ENCODE results near the gene CTDSPL. TPM values are rescaled to one million over a fixed set of nuclear protein-coding genes. Genes with fewer than 3 reads are reported as not detected.

The CTDSPL gene
- total RNA-seq, 1 donor from 2014 or later = 43.0 TPM

- no peaks in the 10 kb centered on the region for H3K27me3 Mint-ChIP-seq (ENCODE audit: insufficient read depth, low read depth)
- Histone ChIP-seq H3K27me3 (no peaks in the 10 kb centered on the region), H2AFZ (replicated peaks) (no peak overlapping the region), H4K20me1 (ENCODE audit: low read depth) (peaks cover 4% of the 10 kb centered on the region), H3K79me2 (ENCODE audit: low read depth) (peaks cover 6% of the 10 kb centered on the region), H3F3A (ENCODE audit: low read depth) (no peaks in the 10 kb centered on the region), H3K27ac (no peak overlapping the region), H3K9ac (no peak overlapping the region), H3K4me3 (no peak overlapping the region), H3K36me3 (no peaks in the 10 kb centered on the region), H3K4me2 (no peak overlapping the region), H3K9me3 (ENCODE audit: low read depth) (no peaks in the 10 kb centered on the region), H3K4me1 (peaks cover 15% of the 10 kb centered on the region)
- no peak overlapping the region for H3K4me3 Mint-ChIP-seq
- peaks cover 3% of the 10 kb centered on the region for H3K36me3 Mint-ChIP-seq
- peaks cover 39% of the 10 kb centered on the region for H3K4me1 Mint-ChIP-seq
- H3K9me3 Mint-ChIP-seq = peaks cover 3% of the 10 kb centered on the region
- no peak for DNase-seq (ENCODE audit: low spot score)
- TF ChIP-seq CTCF (IDR thresholded peaks at IDR 0.05) = no peak
- TF ChIP-seq EZH2phosphoT487 (IDR thresholded peaks at IDR 0.05) = no peak
- no peak for TF ChIP-seq EZH2 (IDR thresholded peaks at IDR 0.05)
- no peak overlapping the region for H3K27ac Mint-ChIP-seq
These were observed 61.9 kb downstream of the CTDSPL start for GRCh38 chr3:37923569-37924040.

GRCh38 chr3:37924453-37924852, 62.8 kb downstream of the CTDSPL start:
- Histone ChIP-seq H3K9ac (no peak overlapping the region), H3K27ac (no peak overlapping the region), H2AFZ (replicated peaks) (no peak overlapping the region), H4K20me1 (ENCODE audit: low read depth) (peaks cover 2% of the 10 kb centered on the region), H3K27me3 (no peaks in the 10 kb centered on the region), H3F3A (ENCODE audit: low read depth) (no peaks in the 10 kb centered on the region), H3K79me2 (ENCODE audit: low read depth) (peaks cover 12% of the 10 kb centered on the region), H3K9me3 (ENCODE audit: low read depth) (no peaks in the 10 kb centered on the region), H3K4me2 (no peak overlapping the region), H3K36me3 (no peaks in the 10 kb centered on the region), H3K4me3 (no peak overlapping the region), H3K4me1 (peaks cover 6% of the 10 kb centered on the region)
- Mint-ChIP-seq H3K9me3 (peaks cover 11% of the 10 kb centered on the region), H3K27me3 (ENCODE audit: insufficient read depth, low read depth) (no peaks in the 10 kb centered on the region), H3K4me1 (peaks cover 32% of the 10 kb centered on the region), H3K27ac (no peak overlapping the region), H3K4me3 (no peak overlapping the region), H3K36me3 (peaks cover 6% of the 10 kb centered on the region)
- DNase-seq (ENCODE audit: low spot score) = no peak
- TF ChIP-seq CTCF (IDR thresholded peaks at IDR 0.05) (no peak), EZH2phosphoT487 (IDR thresholded peaks at IDR 0.05) (no peak), EZH2 (IDR thresholded peaks at IDR 0.05) (no peak)

- H3K79me2 ChIP-seq (ENCODE audit: low read depth) = peaks cover 12% of the 10 kb centered on the region
- H3K27ac ChIP-seq = no peak overlapping the region
- peak overlapping the region; percentile 0 for H3K27ac Mint-ChIP-seq
These were observed 63.5 kb downstream of the CTDSPL start for GRCh38 chr3:37925157-37925556.

More at GRCh38 chr3:37925157-37925556, 63.5 kb downstream of the CTDSPL start:
- Mint-ChIP-seq H3K36me3 (peaks cover 8% of the 10 kb centered on the region), H3K9me3 (peaks cover 13% of the 10 kb centered on the region), H3K27me3 (ENCODE audit: insufficient read depth, low read depth) (no peaks in the 10 kb centered on the region), H3K4me3 (no peak overlapping the region), H3K4me1 (peaks cover 27% of the 10 kb centered on the region)
- Histone ChIP-seq H3K9me3 (ENCODE audit: low read depth) (no peaks in the 10 kb centered on the region), H3K4me1 (peaks cover 6% of the 10 kb centered on the region), H4K20me1 (ENCODE audit: low read depth) (no peaks in the 10 kb centered on the region), H3K4me2 (peak overlapping the region; percentile 12), H3K9ac (no peak overlapping the region), H3F3A (ENCODE audit: low read depth) (no peaks in the 10 kb centered on the region), H3K27me3 (no peaks in the 10 kb centered on the region), H3K36me3 (no peaks in the 10 kb centered on the region), H3K4me3 (no peak overlapping the region), H2AFZ (replicated peaks) (no peak overlapping the region)
- TF ChIP-seq EZH2phosphoT487 (IDR thresholded peaks at IDR 0.05) (no peak), EZH2 (IDR thresholded peaks at IDR 0.05) (no peak), CTCF (IDR thresholded peaks at IDR 0.05) (no peak)
- DNase-seq (ENCODE audit: low spot score) = no peak

Measured in neural progenitor cell (in vitro differentiated cells).